Calu3 (cell line): ENCODE results near the gene SYNE1. TPM values are rescaled to one million over a fixed set of nuclear protein-coding genes. Genes with fewer than 3 reads are reported as not detected.

ENCODE experiments used
- BruUV-seq: library from RNA; stranded (reverse); fragments of 400-500 nt; replicated peaks from 2 replicates; lab custom pipeline; 2021; lab: Mats Ljungman, UMichigan
- CTCF ChIA-PET: fragments of 300-600 bp; sonication (Branson Sonifier 250); formaldehyde crosslinking; loops from one replicate; lab custom pipeline; 2022; ENCODE audit warnings: antibody characterized with exemption; lab: Charles Lee
- DNase-seq: peaks from one replicate; pipeline ENCODE4 v3.0.0; 2022
- H3K27ac Mint-ChIP-seq: one replicate; pipeline ENCODE4 v1.8.0; 2022; ENCODE audit warnings: mixed read lengths; ENCODE audit not compliant: unreplicated experiment
- H3K27me3 Mint-ChIP-seq: one replicate; pipeline ENCODE4 v1.8.0; 2022; ENCODE audit warnings: mixed read lengths; ENCODE audit not compliant: unreplicated experiment
- H3K36me3 Mint-ChIP-seq: one replicate; pipeline ENCODE4 v1.8.0; 2022; ENCODE audit warnings: mild to moderate bottlenecking, moderate library complexity, mixed read lengths; ENCODE audit not compliant: insufficient read depth, unreplicated experiment
- H3K4me1 Mint-ChIP-seq: one replicate; pipeline ENCODE4 v1.8.0; 2022; ENCODE audit warnings: mild to moderate bottlenecking, low read depth, mixed read lengths; ENCODE audit not compliant: unreplicated experiment
- H3K4me3 Mint-ChIP-seq: one replicate; pipeline ENCODE4 v1.8.0; 2022; ENCODE audit warnings: mild to moderate bottlenecking, low read depth, moderate library complexity, mixed read lengths; ENCODE audit not compliant: unreplicated experiment
- H3K9me3 Mint-ChIP-seq: one replicate; pipeline ENCODE4 v1.8.0; 2022; ENCODE audit warnings: low read depth, mixed read lengths; ENCODE audit not compliant: unreplicated experiment
- CTCF ChIP-seq: fragments of 200-600 bp; IDR thresholded peaks from one replicate; pipeline ENCODE4 v1.8.0; 2022; ENCODE audit warnings: antibody characterized with exemption; ENCODE audit not compliant: unreplicated experiment
- intact Hi-C: fragments of 100-400 bp; cut with micrococcal nuclease; formaldehyde crosslinking; loops from one replicate; pipeline ENCODE4 v1.10.0; 2022; ENCODE audit not compliant: unreplicated experiment
- total RNA-seq: library from RNA; stranded (reverse); gene quantifications from 2 replicates; pipeline ENCODE4 v1.2.3, GENCODE V29; 2022

The SYNE1 gene
- total RNA-seq, 1 experiment from 2014 or later = 28.1 TPM

- no peak for DNase-seq
- no TSS peak for BruUV-seq
- Mint-ChIP-seq H3K27me3 (no peaks in the 10 kb centered on the region), H3K4me1 (peaks cover 3% of the 10 kb centered on the region), H3K9me3 (peaks cover 3% of the 10 kb centered on the region), H3K4me3 (no peak overlapping the region), H3K36me3 (no peaks in the 10 kb centered on the region), H3K27ac (no peak overlapping the region)
- TF ChIP-seq CTCF = no peak
- CTCF ChIA-PET = no interaction called here
- intact Hi-C loops = no loop called here
Observed at GRCh38 chr6:152453421-152453820, 183.7 kb downstream of the SYNE1 start.

DNA sequence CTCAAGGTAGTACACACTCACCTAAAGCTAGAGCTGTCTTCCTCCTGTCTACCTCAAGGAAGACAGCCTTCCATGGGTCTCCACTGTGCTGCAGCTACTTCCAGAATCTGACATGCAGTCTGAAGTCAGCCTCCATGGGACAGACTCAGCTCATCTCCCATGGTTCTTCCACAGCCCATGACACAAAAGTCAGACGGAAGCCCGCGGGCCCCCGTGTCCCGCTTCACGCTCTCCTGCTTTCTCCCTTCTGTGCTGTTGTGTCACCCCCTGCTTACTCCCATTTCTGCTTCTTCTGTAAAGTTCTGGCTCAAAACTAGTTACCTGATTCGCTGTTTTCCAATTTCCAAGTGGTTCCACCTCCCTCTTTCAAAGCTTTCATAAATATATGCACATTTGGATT, 184.5 kb downstream of the SYNE1 start:
- no peak for DNase-seq
- intact Hi-C loops = no loop called here
- no peak overlapping the region for H3K4me3 Mint-ChIP-seq
- no peaks in the 10 kb centered on the region for H3K27me3 Mint-ChIP-seq
- peaks cover 3% of the 10 kb centered on the region for H3K9me3 Mint-ChIP-seq
- H3K4me1 Mint-ChIP-seq = no peaks in the 10 kb centered on the region
- no peak for TF ChIP-seq CTCF
- no TSS peak for BruUV-seq
- H3K36me3 Mint-ChIP-seq = no peaks in the 10 kb centered on the region
- H3K27ac Mint-ChIP-seq = no peak overlapping the region
- CTCF ChIA-PET = no interaction called here

DNA sequence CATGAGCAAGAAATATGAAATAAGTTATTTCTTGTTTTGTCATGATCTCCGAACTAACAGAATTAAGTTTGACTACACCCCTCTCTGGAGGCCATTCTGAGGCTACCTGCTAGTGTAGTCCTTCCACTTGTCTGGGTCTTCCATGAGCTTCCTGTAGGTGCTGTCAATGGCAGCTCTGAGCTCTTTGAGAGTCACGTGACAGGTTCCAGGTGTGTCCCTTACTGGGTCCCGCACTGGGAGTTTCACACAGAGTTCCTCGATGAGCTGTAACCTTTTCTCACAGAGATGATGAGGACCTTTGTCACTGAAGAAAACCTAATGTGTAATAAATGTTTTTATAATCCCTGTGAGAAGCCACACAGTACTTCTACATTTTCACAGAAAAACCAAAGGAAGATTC, 186.6 kb downstream of the SYNE1 start:
- H3K27ac Mint-ChIP-seq = no peak overlapping the region
- no peaks in the 10 kb centered on the region for H3K27me3 Mint-ChIP-seq
- DNase-seq = no peak
- peaks cover 3% of the 10 kb centered on the region for H3K9me3 Mint-ChIP-seq
- BruUV-seq = no TSS peak
- TF ChIP-seq CTCF = no peak
- H3K4me3 Mint-ChIP-seq = no peak overlapping the region
- intact Hi-C loops = no loop called here
- H3K36me3 Mint-ChIP-seq = no peaks in the 10 kb centered on the region
- CTCF ChIA-PET = no interaction called here
- H3K4me1 Mint-ChIP-seq = no peaks in the 10 kb centered on the region

DNA sequence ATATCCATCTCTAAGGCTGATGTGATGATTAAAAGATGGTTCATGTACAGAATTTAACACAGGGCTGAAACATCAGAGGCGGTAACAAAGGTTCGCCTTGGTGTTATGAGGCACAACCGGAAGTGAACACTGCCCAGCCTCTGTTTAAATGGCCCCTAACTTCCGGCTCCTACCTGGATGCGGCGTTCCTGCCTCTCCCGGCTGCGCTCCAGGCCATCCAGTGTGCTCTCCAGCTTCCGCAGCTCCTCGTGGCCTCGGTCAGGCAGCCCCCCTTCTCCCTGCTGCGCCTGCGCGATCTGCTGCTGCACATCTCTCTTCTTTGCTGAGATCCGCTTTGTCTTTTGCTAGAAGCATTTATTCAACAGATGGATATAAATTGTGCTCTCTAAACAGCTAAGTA, 195.3 kb downstream of the SYNE1 start:
- DNase-seq = no peak
- Mint-ChIP-seq H3K27me3 (no peaks in the 10 kb centered on the region), H3K4me3 (no peak overlapping the region), H3K27ac (no peak overlapping the region), H3K9me3 (peaks cover 4% of the 10 kb centered on the region), H3K4me1 (no peaks in the 10 kb centered on the region), H3K36me3 (no peaks in the 10 kb centered on the region)
- TF ChIP-seq CTCF = no peak
- BruUV-seq = no TSS peak
- intact Hi-C loops = no loop called here
- CTCF ChIA-PET = no interaction called here

DNA sequence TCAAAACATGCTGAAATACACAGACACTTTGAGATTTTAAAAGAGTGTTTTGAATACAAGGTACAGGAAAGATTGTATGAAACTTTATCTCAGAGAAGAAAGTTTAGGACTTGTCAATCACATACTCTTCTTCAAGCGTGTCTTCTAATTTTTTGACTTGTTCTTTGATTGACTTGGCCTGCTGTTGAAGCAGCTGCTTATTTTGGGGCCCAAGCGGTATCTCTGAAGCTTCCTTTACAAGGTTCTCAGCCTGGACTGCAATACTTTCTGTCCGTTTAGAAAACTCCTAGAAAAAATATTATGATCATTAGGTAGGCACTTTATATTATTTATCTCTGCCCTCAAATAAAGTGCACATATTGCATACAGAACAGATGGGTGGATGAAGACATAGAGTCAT, 201.3 kb downstream of the SYNE1 start:
- Mint-ChIP-seq H3K4me1 (no peaks in the 10 kb centered on the region), H3K36me3 (no peaks in the 10 kb centered on the region), H3K27ac (no peak overlapping the region), H3K9me3 (peaks cover 4% of the 10 kb centered on the region), H3K27me3 (no peaks in the 10 kb centered on the region), H3K4me3 (no peak overlapping the region)
- no peak for DNase-seq
- CTCF ChIA-PET = no interaction called here
- BruUV-seq = no TSS peak
- TF ChIP-seq CTCF = no peak
- intact Hi-C loops = no loop called here
